ENCODE results near the gene BLNK.

The BLNK gene

DNA sequence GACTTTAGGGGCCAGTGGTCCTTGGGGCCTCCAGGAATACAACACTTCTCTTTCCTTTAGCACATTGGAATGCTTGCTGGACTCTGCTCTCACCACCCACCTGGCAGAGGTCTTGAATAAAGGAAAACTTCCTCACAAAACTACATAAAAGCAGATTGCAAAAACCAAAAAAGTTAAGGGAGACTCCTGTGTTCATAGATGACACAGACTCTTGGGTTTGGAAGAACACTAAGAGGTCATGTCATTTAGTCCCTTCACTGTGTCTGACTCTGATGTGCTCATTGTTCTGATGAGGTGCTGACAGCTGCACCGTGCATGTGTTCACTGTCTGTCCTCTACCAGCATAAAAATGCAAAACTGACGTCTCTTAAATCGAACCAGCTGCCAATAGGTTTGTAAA lies 11.4 kb downstream of the BLNK start:
- DNase-seq = no peak

DNA sequence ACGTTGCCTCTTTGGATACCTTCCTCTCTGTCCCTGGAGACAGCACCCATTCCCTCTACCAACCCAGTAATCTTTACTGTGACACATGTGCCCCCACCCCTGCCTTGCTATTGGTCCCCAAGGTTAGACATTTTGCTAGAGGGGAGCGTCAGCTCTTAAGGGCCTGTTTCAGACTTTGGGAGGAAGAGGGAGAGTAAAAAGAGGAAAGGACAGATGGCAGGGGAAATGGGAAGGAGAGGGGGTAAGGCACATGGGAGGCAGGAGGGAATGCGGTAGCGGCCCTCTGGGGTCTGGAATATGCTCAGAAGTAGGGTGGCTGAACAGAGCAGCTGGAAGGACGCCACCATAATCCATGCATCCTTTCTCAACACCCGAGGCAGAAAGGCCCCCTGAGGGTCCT lies 12.2 kb downstream of the BLNK start:
- DNase-seq = no peak

DNA sequence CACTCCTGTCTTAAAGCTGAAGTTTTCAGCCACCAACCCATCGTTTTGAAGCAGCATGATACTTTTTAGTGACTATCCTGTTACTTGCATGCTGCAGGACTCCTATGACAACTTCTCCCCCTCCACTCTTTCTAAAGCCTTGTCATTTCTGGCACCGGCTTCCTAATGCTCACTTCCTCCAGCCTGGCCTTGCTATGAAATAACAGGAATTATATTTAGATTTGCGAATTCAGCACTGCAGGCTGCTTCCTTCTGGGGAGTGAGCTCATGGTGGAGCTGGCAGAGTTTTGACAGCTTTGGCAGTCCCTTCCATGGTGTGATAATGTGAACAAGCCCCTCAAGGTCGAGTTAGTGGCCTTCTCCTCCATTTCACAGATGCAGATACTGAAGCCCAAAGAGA lies 13.4 kb downstream of the BLNK start:
- no peak for DNase-seq

DNA sequence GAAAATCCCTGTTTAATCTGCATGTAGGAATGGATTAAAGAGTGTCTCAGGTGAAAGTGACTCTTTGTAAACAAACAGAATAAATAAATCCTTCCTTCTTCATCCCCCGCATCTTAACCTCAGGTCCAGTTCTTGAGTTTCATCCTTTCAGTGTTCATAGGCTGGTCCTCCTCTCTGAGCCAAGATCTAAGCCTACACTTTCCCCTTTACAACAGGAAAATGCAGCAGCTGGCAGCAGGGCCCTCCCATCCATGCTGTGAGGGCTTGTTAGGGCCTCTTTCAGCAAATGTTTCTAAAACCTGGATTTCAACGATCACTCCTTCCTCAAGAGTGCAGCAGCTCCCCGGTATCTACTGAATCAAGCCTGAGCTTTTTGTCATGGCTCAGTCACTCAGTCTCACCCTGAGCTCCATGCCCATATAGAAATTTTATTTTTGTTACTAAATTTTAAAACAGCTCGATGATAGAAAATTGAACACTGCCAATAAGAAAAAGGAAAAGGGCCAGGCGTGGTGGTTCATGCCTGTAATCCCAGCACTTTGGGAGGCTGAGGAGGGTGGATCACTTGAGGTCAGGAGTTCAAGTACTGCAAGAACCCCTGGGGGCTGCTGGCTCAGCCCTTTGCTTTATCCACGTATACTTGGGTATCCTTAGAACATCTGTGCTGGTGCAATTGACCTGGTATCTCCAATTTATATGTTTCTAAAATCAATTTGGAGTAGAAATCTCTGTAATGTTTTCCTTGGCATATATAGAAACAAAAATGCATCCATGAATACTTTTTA lies 15.6 kb downstream of the BLNK start:
- no peak for DNase-seq

DNA sequence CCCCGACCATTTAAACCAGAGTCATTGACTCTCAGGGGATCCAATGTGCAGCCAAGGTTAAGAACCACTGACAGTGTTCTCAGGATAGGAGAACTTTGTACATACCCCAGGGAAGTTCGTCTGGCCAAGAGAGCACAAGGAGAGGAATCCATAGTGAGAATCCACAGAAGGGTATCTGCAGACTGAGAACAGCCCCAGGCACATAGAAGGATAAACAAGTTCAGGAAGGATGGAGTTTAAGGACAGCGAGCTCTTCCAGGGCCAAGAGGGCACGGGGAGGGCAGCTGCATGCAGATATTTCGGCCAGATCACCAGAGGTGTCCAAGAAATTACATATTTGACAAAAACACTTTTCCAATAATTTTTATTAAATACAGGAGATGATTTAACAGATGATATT lies 16.4 kb downstream of the BLNK start:
- no peak for DNase-seq

DNA sequence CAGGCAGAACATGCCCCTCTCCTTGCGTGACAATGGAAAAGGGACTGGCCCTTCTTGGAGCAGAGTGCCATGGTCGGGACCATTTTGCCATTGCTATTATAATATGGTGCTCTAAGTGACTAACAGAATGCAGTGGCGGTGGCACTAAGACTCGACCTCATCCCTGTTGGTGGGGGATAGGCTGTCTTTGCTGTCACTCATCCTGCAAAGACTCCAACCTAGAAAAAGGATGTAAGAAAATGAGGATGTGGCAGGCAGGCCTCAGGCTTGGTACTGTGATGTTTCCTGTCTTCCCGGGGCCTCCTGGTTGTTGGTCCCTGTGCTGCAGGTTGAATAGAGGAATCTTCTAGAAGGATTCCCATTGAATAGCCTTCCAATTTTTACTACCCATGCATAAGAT lies 18.6 kb downstream of the BLNK start:
- no peak for DNase-seq

DNA sequence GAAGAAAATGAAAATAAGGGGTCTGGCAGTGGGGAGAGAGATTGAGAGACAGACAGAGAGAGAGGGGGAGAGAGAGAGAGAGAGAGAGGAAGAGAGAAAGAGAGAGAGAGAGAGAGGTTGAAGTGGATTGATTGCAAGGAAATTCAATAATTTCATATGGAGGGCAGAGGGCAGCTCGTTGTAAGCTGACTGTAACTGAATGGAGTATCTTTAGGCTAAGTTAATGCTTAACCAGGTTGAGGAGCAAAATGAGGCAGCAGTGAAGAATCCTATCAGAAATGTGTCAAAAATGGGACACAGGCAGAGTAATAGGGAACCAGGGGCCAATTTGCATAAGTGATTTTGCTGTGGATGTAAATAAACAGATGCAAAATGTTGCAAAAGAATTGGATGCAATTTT lies 21.0 kb downstream of the BLNK start:
- no peak for DNase-seq

DNA sequence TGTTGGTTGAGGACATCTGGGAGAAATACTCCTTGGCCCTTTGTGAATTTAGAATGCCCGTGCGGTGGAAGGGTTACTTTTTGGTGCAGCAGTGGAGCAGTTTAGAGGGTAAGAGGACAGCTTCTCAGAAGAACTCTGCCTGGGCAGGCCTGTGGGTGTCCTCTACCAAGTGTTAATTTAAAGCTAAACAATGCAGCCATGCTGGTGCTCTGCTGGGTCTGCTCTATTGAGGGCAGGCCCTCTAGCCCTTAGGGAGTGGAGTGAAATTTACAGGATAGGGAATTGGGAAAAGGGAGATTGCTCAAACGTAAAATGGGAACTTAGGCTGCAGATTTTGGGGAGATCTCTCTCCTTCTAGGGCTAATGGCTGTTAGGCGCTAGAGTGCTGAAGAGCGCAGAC lies 22.1 kb downstream of the BLNK start:
- no peak for DNase-seq

DNA sequence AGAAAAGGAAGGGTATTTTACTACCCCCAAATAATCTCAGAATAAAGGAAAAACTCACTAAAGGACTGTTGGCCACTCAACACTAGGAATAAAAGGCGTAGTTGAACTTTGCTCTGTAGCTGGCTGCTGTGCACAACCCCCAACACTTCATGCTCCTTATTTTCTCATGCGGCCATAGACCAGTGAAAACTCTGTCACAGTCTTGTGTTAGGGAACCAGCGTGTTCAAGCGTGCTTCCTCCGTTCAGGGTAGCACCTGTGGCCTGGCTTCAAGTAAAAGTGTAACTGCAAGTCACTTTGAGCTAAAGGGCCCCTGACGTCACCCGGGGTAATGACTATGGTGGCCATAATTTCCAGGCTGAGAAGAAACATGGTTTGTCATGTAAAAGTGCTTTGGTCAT lies 27.0 kb downstream of the BLNK start:
- no peak for DNase-seq

DNA sequence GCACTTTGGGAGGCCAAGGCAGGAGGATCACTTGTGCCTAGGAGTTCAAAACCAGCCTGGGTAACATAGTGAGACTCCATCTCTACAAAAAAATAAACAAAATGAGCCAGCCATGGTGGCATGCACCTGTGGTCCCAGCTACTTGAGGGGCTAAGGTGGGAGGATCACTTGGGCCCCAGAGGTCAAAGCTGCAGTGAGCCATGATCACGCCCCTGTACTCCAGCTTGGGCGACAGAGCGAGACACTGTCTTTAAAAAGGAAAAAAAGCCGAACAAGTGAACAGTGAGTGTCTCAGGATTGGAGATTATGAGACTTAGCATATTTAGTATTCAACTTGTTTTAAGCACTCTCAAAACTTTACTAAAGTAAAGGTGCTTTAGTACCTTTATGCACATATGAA lies 28.1 kb downstream of the BLNK start:
- DNase-seq = no peak

DNA sequence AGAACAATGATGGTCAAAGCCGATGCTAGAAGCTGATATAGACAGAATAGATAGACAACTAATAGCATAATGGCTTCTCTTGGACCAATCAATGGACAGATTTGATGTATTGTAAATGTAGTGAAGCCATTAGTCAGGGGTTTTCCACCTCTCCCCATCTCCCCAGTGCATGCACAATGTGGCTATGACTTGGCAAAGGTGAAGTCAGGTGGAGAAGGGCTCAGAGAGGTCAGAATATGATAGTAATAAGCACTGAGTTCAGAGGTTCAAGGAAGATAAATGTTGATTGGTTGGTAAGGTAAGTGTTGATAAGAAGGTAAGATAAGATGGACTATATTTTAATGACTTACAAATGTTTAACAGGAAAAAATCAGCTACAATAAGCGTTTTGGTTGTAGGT lies 28.5 kb downstream of the BLNK start:
- DNase-seq = no peak

DNA sequence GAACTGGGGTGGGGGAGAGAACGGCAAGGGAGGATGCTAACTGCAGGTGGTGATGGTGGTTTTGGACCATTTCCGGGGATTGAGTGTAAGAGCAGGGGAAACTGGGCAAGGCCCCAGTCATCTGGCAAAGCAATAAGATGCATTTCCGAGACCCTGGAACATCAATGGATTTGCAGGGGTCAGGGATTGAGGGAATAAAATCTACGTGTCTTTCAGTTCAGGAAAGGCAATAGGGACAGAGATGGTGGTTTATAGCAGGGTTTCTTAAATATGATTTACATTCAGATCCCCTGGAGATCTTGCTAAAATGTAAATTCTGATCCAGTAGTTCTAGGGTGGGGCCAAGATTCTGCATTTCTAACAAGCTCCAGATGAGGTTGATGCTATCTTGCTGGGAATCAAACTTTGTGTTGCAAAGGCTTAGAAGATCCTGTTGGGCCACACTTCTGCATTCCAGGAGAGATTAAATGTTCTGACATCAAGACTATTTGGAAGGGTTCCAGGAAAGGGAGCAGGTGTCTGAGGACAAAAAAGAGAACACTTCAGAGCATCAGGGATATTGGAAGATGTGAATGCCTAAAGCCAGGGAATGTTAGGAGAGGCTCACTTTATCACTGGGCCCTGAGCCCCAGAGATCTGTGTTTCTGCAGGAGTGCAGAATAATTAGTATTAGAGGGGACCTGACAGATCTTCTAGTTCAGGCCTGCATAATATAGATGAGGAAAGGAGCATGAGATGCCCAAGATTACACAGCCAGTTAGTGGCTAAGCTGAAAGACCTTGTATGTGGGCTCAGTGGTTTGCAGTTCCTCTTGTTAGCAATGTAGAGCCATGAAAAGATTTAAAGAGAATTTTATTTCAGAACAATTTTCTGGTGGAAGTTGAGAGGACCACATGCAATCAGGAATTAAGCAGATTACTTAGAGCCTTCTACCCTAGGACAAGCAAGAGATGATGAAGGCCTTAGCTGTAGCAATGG lies 32.4 kb downstream of the BLNK start:
- DNase-seq = no peak

DNA sequence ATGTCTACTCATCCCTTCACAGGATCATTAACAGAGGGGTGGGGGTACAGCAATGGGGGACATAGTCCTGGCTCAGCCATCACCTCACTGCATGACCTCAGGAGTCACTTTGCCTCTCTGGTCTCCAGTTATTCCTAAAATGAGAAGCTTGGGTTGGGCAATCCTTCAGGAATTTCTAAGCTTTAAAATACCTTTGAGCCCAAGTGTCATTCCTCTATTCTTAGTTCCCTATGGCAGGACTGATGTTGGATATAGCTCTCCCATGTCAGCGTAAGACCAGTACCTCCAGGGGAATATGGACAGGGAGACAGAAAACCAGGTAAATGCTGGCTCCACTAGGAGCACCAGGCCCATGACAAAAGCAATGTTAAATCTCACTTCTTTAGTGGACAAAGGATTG lies 34.5 kb downstream of the BLNK start:
- no peak for DNase-seq

DNA sequence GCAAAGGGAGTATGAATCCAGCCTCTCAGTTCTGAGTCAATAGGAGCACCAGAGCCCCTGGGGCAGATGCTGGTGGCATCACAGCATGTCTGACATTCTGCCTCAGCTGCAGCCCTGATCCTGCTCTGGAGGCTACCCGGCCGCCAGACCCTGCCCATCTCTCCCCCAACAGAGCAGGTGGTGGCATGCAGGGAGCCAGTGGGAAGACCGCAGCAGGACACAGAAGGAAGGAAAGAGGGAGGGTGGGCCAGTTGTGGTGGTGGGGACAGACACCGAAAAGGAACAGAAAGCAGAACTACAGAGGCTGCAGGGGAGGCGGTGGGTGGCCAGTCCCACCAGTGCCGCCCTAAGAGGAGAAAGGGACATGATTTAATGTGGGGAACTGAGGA lies 35.3 kb downstream of the BLNK start:
- DNase-seq = no peak

DNA sequence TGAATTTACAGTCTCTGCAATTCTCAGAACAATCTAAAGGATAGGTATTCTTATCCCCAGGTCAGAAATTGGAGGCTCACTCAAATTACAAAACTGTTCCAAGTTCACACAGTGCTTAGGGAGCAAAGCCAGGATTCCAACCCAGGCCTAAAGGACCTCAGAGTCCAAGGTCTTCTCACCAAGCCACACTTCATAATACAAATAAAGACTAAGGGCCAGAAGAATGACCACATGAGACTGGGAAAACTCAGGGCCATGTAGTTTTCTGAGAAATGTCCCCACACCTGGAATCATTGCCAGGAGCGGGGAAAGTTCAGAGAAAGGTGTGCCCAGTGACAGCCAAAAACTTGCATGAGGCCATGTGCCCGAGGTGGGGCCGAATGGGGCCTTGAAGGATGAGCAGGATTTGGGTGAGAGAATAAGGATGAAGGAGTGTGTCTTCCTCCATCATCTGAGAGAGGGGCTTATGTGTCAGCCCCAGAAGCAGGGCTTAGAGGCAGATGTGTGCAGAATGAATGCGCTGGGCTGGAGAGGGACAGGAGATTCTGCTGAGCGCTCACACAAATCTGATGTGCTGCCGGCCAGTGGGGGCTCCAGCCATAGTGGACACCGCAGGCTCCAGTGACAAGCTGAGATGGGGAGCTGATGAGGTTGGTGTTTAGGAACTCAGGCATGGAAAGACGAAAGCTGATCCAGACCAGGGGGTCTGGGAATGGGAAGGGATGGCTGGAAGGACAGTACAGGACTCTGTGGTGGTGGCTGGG lies 35.9 kb downstream of the BLNK start:
- no peak for DNase-seq

DNA sequence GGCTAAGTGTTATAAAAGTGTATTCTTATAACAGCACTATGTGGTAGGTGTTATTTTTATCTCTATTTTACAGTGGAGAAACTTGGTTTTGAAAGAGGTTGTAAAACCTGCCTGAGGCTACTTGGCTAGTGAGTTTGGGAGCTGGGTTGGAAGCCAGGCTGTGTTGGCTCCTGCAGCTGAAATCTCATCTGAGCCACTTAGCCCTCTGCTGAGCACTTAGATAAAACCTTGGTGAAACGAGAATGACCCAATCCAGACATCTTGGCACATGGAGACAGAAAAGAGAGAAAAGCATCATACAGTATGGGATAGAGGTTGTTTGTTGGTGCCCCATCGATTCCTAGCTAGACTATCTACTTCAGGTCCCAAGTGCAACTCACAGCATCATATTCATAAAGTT lies 37.4 kb downstream of the BLNK start:
- no peak for DNase-seq

DNA sequence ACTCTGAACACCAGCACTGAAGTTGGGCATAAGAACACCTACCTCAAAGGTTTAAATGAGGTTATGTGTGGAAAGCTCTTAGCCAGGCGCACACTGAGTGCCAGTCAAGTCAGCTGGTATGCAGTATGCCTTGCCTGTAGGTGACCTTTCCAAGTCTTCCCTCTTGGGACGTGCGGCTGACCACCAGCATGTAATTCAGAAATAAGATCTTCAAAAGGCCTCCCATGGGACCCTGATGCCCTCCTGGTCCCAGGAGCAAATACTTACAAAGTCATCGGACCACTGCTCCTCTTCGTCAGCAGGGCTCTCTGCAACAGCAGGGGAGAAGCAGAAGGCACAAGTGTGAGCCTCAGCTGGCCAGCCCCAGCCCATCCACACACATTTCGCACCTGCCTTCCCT lies 40.8 kb downstream of the BLNK start:
- no peak for DNase-seq

DNA sequence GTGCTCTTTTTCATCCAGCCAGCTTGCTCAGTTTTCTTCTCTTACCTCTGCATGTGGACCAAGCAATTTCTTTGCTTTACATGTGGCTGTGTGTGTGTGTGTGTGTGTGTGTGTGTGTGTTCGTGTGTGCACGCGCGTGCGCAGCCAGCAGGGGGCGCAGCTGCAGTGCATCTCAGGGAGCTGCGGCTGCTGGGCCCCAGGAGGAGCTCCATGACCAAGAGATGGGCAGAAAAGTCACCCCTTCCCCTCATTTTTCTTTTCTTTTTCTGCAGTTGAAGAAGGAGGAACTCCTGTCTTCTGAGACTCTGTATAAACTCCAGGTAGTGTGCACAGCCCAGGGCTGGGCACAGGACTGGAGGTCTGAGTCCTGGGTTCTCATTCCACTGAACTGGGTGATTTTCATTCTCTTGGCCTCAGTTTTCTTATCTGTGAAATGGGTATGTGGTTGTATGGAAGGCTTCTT lies 41.8 kb downstream of the BLNK start:
- DNase-seq = peak; percentile 54

DNA sequence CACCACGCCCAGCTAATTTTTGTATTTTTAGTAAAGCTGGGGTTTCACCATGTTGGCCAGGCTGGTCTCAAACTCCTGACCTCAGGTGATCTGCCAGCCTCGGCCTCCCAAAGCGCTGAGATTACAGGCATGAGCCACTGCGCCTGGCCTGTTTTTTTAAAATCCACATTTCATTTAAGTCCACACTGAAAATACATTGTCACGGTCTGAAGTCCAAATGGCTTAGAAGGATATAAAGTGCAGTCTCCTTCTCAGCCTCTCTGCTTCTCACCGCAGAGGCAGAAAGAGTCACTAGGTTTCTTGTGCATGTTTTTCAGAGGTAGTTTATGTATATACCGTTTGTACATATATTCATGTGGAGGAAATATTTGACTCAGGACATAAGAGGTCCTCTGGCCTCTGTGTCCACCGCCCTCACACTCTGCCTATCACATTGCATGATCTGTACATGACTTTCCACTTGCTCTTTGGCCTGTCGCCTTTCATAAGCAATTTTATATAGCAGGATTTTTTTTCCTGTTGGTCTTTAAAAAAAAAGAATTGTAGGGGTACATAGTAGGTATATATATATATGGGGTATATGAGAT lies 42.9 kb downstream of the BLNK start:
- DNase-seq = no peak

DNA sequence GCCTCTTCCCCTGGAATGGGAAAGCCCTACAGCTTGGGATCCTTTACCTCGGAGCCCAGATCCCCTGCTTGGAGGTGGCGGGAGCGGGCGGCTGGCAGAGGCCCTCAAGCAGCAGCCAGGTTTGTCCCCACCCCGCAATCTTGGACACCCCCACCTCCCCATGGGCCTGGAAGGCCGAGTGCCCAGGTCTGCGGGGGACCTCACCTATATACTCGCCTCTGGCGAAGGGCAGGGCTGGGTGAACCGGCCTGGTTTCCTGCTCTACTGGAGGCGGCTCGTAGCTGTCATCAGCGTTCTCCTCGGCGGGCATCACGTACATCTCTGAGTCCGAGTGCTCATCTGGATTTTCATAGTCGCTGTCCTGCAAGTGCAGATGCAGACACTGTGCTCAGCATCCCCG lies 44.2 kb downstream of the BLNK start:
- DNase-seq = no peak

DNA sequence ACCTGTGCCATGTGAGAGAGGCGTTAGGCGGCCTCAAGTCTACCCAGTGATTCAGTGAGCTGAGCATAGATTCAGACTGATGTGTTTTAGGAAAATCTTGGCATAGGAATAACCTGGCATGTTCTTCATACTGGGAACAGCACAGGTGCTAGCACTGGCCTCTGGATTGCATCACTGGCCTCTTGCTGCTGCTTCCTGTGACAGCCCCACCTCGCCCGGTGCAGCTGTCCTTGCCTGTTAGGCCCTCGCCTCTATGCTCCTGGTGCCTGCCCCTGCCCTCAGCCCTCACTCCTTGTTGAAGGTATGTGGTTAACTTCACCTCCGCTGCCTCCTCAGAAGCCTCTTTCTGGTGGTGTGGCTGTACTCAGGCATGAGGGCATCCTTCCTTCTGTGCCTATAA lies 46.2 kb downstream of the BLNK start:
- no peak for DNase-seq

DNA sequence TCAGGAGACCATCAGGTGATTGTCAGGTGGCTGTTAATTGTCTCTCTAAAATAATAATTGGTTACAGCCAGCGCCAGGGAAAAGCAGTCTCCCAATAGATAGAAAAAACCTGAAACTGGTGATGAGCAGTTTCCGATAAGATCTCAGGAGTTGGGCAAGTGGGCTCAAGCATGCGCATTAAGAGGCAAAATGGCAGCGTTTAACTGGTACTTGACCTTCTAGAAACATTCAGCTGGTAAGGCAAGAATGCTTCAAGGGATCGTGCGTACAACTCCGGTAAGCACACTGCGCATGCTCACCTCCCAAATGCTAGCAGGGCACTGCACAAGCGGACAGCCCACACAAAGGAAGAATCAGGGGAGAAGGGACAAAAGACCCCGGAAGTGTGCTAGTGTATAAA lies 48.5 kb downstream of the BLNK start:
- DNase-seq = no peak

DNA sequence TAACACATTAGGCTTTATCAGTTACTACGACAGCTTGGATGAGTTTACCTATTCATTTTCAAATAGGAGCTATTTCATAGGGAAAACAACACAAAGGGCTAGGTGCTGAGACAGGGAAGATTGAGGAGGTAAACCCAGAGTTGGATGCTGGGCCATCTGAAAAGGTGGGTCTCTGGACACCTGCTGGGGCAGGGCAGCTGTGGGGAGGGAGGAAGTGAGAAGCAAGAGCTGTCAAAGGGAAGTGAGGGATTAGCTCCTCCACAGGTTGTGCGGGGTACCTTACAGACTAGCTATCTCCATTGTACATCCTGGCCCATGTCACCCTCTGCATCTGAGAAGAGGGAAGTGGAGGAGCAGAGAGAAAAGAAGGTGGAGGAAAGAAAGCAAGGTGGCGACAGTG lies 48.9 kb downstream of the BLNK start:
- DNase-seq = no peak

Data from T-helper 9 cell (primary cell).